ENCODE measurements around the gene DUOXA2.
A peak's percentile ranks its signal among the peaks of the same experiment; 100 is the strongest.
"Not testable (repeated sequence)": the region's sequence is repeated elsewhere in the genome, so short reads cannot be mapped to it uniquely, and the experiment has no call there.

The DUOXA2 gene

GRCh38 chr15:45118131-45118588, 4.0 kb downstream of the DUOXA2 start:
- DNase-seq, result peak; percentile 79 to 83

GRCh38 chr15:45118996-45119395, 4.9 kb downstream of the DUOXA2 start:
- DNase-seq, result no peak

DNA sequence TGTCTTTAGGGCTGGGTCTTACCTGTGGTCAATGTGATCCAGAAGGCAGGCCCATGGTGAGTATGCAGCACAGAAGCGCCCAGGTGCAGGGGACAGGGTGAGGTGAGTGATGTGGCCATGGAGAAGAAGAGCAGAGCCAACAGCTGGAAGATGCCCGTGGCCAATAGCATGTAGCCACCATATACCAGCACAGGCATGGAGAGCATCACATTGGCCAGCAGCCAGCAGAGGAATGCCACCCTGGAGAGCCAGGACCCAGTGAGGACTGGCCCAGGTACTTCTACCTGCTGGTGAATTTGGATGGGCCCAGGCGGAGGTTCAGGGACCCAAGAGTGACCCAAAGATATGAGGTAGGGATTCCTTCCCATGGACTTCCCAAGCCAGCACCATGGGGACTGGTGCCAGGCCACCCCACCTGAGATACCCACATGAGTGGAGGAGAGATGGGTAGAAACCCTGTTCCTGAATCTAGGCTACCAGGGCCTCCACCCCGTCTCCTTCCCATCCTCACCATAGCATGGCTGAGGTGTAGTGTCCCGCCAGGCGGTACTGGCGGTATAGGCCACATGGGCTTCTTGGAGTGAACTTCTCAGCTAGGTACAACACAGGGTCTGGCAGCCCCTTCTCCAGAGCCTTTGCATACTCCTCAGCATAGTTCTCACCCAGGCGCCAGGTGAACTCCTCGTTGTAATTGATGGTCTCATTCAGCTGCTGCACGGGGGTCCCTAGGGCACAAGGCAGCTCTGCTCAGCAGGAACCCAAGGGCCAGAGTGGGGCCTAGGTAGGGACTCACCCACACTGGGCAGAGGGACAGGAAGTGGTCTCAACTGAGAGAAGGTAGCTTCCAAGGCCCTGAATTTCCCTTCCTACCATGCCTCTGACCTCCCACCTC, 6.2 kb downstream of the DUOXA2 start:
- no peak for DNase-seq

DNA sequence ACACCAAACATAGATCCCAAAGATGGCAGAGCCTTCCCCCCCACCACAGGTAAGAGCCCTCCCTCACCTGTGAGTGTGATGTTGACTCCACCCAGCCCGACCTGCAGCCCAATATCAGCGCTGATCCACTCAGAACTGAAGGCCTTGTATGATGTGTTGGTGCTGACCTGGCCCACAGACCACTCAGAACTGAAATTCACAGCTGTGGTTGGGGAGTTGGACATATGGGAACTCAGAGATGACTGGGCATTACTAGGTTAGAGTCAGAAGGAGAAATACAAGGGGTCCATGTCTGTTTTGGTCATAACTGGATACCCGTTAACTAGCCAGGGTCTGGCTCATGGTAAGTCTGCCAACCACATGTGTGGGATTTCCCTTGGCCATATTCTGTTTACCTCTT, 6.9 kb downstream of the DUOXA2 start:
- no peak for DNase-seq

- DNase-seq, result no peak
Observed at GRCh38 chr15:45121706-45122417, 7.7 kb downstream of the DUOXA2 start.

DNA sequence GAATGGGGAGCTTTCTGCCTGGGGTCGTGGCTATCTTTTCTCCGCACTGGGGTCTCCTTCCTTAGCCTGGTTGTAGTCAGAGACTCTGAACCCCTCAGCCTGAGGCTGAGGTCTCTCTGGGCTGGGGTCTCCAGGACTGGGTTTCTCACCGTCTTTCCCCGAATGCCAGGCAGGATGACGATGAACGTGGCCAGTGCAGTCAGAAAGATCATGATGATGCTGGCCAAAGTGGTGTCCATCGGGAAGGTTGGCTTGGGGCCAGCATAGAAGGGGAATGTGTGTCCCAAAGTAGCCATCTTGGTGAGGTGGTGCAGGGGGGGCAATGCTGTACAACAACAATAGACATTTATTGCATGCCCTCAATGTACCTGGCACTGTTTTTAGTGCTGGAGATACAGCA, 8.6 kb downstream of the DUOXA2 start:
- DNase-seq, result no peak

- DNase-seq, result no peak
Observed at GRCh38 chr15:45123397-45123796, 9.3 kb downstream of the DUOXA2 start.

- DNase-seq, result peak in 1 of 2 donors; percentile 59
Observed at GRCh38 chr15:45126535-45127158, 12.5 kb downstream of the DUOXA2 start.

DNA sequence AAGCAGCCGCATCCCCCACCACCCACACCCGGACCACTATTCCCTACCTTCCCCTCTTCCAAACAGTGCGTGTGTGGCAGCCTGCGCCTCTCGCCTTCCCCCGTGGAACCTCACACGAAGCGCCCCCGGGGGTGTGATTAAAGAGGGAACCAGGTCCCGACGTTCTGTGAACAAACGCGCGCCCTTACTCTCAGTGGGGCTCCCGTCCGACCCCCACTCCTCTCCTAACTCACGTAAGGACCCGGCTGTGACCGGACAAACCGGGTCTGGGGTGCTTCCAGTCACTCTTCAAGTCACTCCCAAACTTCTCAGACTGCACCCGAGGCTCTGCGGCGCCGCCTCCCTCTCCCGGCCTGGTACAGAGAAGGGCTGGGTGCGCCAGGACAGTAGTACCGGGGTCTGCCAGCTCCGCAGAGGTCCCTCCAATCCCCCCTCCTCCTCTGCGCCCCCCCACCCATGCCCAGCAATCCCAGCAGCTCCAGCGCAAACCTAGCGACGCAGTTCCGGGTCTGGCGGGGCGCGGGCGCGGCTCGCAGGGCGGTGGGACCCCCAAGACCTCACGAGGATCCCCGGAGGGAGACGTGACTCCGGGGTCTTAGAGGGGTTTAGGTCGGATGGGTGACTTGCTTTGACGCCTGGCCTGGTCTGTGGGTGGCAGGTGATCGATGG, 15.0 kb downstream of the DUOXA2 start:
- DNase-seq, result no peak

GRCh38 chr15:45129651-45130129, 15.6 kb downstream of the DUOXA2 start, which contains the start of the genes DUOX1 and DUOXA1:
DUOX1 (plus strand) TSS chr15:45129994; CDS start chr15:45131967, 1,973 bp downstream.
DUOXA1 (minus strand) TSS chr15:45129879; CDS start chr15:45123014, 6,865 bp downstream.
- peak in 1 of 2 donors; percentile 15 for DNase-seq

DNA sequence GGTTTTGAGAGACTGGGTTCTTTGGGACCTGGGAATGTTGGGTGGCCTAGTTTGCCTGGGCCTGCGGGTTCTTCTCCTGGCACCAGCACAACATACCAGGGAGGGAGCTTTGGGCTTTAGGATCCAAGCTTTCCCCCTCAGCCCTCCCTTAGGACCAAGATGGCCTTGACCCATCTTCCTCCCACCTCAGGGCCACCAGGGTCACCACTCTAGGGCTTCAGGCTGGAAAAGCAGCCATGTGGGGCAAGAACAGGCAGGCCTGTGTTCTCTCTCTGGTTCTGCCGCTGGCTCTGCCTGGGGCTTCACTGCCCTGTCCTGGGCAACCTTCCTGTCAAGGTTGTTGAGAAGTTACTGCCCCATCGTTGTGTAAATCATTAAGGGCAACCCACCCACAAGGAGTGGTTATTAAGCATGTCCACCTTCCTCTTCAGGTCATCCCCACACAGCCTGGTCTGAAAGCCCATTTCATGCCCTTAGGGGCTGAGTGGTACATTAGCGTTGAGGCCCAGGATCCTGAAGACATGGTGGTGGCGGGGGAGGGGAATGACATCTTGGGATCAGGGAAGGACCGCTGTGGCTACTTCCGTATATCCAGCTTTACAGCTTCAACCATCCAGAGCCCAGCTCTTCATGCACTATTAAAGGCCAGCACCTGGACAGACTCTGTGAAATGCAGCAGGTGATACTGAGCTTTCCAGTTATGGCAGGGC, 16.3 kb downstream of the DUOXA2 start:
- no peak for DNase-seq

- DNase-seq, result no peak
Observed at GRCh38 chr15:45131510-45131909, 17.4 kb downstream of the DUOXA2 start.

GRCh38 chr15:45132844-45133560, 18.9 kb downstream of the DUOXA2 start:
- DNase-seq, result no peak

- DNase-seq, result no peak
Observed at GRCh38 chr15:45133561-45133920, 19.4 kb downstream of the DUOXA2 start.

- no peak for DNase-seq
Observed at GRCh38 chr15:45134046-45134445, 19.9 kb downstream of the DUOXA2 start.

- DNase-seq, result peak in 1 of 2 donors; percentile 26
Observed at GRCh38 chr15:45134682-45135604, 20.8 kb downstream of the DUOXA2 start.

- not testable (repeated sequence) for DNase-seq
Observed at GRCh38 chr15:45135705-45136377, 21.7 kb downstream of the DUOXA2 start.

GRCh38 chr15:45136378-45136764, 22.2 kb downstream of the DUOXA2 start:
- peak in 1 of 2 donors; percentile 18 for DNase-seq

DNA sequence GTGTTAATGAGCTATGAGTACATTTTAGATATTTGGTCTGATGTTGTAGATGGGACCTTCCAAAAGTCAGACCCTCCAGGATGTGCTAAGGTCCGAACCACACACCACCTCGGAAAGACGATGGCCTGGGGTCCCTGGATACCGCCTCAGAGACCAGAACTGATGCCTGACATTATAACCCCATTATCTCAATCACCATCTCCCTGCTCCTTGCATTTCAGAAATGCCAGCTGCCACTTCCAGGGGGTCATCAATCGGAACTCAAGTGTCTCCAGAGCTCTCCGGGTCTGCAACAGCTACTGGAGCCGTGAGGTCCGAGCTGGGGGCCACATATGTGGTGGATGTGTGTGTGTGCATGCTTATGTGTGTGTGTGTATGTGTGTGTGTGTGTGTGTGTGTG, 23.6 kb downstream of the DUOXA2 start:
- DNase-seq, result no peak
